Measurements from ENCODE around the gene PDE2A. TPM values are rescaled to one million over a fixed set of nuclear protein-coding genes. Genes with fewer than 3 reads are reported as not detected.

PDE2A gene
- 0.74 TPM for total RNA-seq (2021; ENCODE audit: unreplicated experiment)
- polyA plus RNA-seq (2012; ENCODE audit: insufficient read length), result 0.51 TPM
- percentile 14 among the genes with signal in this experiment for Bru-seq, nascent RNA
- percentile 17 among the genes with signal in this experiment for BruChase-seq, experiment 1, labeled RNA remaining after a 2-hour chase
- BruChase-seq, experiment 2, labeled RNA remaining after a 6-hour chase, result percentile 22 among the genes with signal in this experiment
- long read RNA-seq, result 0 reads

DNA sequence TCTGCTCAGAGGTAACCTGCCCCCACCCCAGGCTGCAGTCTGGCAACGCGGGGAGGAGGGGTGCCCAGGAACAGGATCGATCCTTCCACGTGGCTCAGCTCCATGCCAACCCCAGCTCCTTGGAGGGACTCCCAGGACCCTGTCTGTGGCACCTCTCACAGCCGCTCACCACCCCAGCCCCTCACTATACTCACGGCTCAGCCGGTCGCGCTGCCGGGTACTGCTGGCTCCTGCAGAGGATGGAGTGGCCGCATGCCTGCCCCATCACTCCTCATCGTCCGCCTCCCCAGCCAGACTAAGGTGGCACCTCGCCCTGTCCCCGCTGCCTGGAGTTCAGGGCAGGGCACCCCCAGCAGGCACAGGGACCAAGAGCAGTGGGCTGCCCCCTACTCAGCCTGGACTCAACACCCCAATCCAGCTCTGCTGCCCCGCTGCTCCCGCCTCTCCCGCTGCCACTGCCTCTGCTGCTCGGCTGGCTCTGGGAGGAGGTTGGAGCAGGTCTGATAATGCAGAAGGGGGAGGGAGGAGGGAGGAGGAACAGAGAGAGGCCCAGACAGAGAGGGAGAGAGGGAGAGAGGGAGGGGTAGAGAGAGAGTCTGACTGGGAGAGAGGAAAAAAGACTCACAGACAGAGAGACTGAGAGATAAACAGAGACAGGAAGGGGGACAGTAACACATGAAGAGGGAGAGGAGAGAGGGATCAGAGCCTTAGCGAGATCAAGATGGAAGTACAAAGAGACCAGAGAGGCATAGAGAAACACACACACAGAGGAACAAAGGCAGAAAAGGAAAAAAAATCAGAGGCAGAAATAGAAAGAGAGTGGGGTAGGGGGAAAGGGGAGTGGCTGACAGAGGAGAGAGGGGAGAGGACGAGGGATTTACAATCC lies at the start of gene PDE2A:
PDE2A (minus strand) TSS at position 480 of the 886 bp plus-strand sequence; CDS start at position 265, 215 bp downstream.
- peaks cover 25% of the 10 kb centered on the region for H3K27me3 ChIP-seq (ENCODE audit: control insufficient read depth, insufficient read depth, low read length)
- H3K4me1 ChIP-seq (ENCODE audit: control insufficient read depth, insufficient read depth, low read length), result no peaks in the 10 kb centered on the region
- no peak within 1 kb of the TSS for H3K27ac ChIP-seq (ENCODE audit: low read length)
- TF ChIP-seq POLR2AphosphoS5 (IDR thresholded peaks at IDR 0.05; ENCODE audit: low read depth, low read length), result no peak
- TF ChIP-seq, protein P1, sequence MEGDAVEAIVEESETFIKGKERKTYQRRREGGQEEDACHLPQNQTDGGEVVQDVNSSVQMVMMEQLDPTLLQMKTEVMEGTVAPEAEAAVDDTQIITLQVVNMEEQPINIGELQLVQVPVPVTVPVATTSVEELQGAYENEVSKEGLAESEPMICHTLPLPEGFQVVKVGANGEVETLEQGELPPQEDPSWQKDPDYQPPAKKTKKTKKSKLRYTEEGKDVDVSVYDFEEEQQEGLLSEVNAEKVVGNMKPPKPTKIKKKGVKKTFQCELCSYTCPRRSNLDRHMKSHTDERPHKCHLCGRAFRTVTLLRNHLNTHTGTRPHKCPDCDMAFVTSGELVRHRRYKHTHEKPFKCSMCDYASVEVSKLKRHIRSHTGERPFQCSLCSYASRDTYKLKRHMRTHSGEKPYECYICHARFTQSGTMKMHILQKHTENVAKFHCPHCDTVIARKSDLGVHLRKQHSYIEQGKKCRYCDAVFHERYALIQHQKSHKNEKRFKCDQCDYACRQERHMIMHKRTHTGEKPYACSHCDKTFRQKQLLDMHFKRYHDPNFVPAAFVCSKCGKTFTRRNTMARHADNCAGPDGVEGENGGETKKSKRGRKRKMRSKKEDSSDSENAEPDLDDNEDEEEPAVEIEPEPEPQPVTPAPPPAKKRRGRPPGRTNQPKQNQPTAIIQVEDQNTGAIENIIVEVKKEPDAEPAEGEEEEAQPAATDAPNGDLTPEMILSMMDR (IDR thresholded peaks at IDR 0.05), result no peak
- TF ChIP-seq, protein P2, sequence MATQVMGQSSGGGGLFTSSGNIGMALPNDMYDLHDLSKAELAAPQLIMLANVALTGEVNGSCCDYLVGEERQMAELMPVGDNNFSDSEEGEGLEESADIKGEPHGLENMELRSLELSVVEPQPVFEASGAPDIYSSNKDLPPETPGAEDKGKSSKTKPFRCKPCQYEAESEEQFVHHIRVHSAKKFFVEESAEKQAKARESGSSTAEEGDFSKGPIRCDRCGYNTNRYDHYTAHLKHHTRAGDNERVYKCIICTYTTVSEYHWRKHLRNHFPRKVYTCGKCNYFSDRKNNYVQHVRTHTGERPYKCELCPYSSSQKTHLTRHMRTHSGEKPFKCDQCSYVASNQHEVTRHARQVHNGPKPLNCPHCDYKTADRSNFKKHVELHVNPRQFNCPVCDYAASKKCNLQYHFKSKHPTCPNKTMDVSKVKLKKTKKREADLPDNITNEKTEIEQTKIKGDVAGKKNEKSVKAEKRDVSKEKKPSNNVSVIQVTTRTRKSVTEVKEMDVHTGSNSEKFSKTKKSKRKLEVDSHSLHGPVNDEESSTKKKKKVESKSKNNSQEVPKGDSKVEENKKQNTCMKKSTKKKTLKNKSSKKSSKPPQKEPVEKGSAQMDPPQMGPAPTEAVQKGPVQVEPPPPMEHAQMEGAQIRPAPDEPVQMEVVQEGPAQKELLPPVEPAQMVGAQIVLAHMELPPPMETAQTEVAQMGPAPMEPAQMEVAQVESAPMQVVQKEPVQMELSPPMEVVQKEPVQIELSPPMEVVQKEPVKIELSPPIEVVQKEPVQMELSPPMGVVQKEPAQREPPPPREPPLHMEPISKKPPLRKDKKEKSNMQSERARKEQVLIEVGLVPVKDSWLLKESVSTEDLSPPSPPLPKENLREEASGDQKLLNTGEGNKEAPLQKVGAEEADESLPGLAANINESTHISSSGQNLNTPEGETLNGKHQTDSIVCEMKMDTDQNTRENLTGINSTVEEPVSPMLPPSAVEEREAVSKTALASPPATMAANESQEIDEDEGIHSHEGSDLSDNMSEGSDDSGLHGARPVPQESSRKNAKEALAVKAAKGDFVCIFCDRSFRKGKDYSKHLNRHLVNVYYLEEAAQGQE (IDR thresholded peaks at IDR 0.05; ENCODE audit: insufficient read depth in 1 of 2, low read depth in 2 of 2, low read length in 1 of 2), result 0 out of 4 replicates have a peak, but pooled peaks of 1 of the 2 experiments have one; percentile 0
- intact Hi-C loops (cut with micrococcal nuclease; ENCODE audit: unreplicated experiment) (no loop called here), in situ Hi-C loops (cut with HindIII; ENCODE audit: low pct_unique_long_range_greater_than_20kb, low sequenced_read_pairs) (no loop called here)
- ChIA-PET CTCF (no interaction called here), POLR2A (no interaction called here)
- ATAC-seq (no peak; the same call in 1 of the 2 replicates), DNase-seq (ENCODE audit: low read depth, low spot score) (no peak)
- no peaks in the 10 kb centered on the region for H3K36me3 ChIP-seq (ENCODE audit: control insufficient read depth, insufficient read depth, low read length)
- no peak within 1 kb of the TSS for H3K4me3 ChIP-seq (ENCODE audit: low read depth in 2 of 2, low read length in 2 of 2)
- H3K9me3 ChIP-seq (ENCODE audit: control insufficient read depth, insufficient read depth, low read depth, low read length), result no peaks in the 10 kb centered on the region
- BruUV-seq (replicated peaks), result no TSS peak

DNA sequence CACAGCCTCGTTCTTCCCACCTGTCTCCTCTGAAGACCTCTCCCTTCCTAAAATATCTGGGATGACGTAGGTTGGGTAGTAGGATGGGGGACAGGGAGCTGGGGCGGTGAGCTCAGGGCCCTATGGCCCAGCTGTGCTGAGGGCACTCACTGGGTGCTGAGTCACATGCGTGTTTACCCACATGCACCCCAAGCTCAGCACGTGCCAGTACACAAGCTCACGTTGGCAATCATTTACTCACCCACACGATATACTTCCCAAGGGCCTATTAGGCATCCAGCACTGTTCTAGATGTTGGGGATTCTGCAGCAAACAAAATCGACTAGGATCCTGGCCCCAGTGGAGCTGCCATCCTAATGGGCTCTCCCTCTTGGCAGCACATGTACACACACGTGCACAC lies 49.3 kb upstream of the PDE2A start:
- ChIA-PET CTCF (interaction anchor here (0.6 kb wide), 2 partner anchors 45 to 89 kb away, joined by 3 to 6 read pairs; no protein-coding TSS in a partner anchor), POLR2A (no interaction called here)
- DNase-seq (ENCODE audit: low read depth, low spot score) (no peak), ATAC-seq (no peak)
- Histone ChIP-seq H3K9me3 (ENCODE audit: control insufficient read depth, insufficient read depth, low read depth, low read length) (no peaks in the 10 kb centered on the region), H3K27me3 (ENCODE audit: control insufficient read depth, insufficient read depth, low read length) (no peaks in the 10 kb centered on the region), H3K4me1 (ENCODE audit: control insufficient read depth, insufficient read depth, low read length) (peaks cover 19% of the 10 kb centered on the region), H3K27ac (ENCODE audit: low read length) (no peak overlapping the region), H3K36me3 (ENCODE audit: control insufficient read depth, insufficient read depth, low read length) (no peaks in the 10 kb centered on the region), H3K4me3 (ENCODE audit: low read depth in 2 of 2, low read length in 2 of 2) (no peak overlapping the region)
- BruUV-seq (replicated peaks), result no TSS peak
- TF ChIP-seq TCF7L2 (IDR thresholded peaks at IDR 0.05; ENCODE audit: low read depth, low read length) (no peak), SIN3A (IDR thresholded peaks at IDR 0.05; ENCODE audit: borderline replicate concordance, insufficient read depth, low read depth, low read length) (no peak), POLR2AphosphoS5 (IDR thresholded peaks at IDR 0.05; ENCODE audit: low read depth, low read length) (no peak)
- TF ChIP-seq, protein P2 (IDR thresholded peaks at IDR 0.05; ENCODE audit: insufficient read depth in 1 of 2, low read depth in 2 of 2, low read length in 1 of 2), result no peak
- TF ChIP-seq, protein P1 (IDR thresholded peaks at IDR 0.05), result no peak
- intact Hi-C loops (cut with micrococcal nuclease; ENCODE audit: unreplicated experiment) (no loop called here), in situ Hi-C loops (cut with HindIII; ENCODE audit: low pct_unique_long_range_greater_than_20kb, low sequenced_read_pairs) (no loop called here)

Measured in Panc1 (cell line).